GM12891 (cell line): ENCODE data around the gene MYO1F.
A peak's percentile ranks its signal among the peaks of the same experiment; 100 is the strongest.

ENCODE experiments used
- DNase-seq: peaks from one replicate; pipeline ENCODE4 v3.0.0; 2011; ENCODE audit warnings: low spot score; ENCODE audit not compliant: insufficient read length
- FAIRE-seq: peaks from 2 replicates; lab custom pipeline; 2011; peaks lifted over from hg19 to GRCh38; lab: Jason Lieb, UNC
- PAX5 ChIP-seq: IDR thresholded peaks from 2 replicates; pipeline ENCODE4 v1.6.1; 2011; ENCODE audit warnings: low read length, moderate library complexity, mild to moderate bottlenecking; ENCODE audit not compliant: insufficient read depth, severe bottlenecking
- POLR2A ChIP-seq: IDR thresholded peaks from 2 replicates; pipeline ENCODE4 v1.6.1; 2011; ENCODE audit warnings: low read depth, low read length, control low read depth
- POLR2AphosphoS5 ChIP-seq: IDR thresholded peaks from 2 replicates; pipeline ENCODE4 v1.6.1; 2011; ENCODE audit warnings: low read depth, low read length, control low read depth
- POU2F2 ChIP-seq: IDR thresholded peaks from 2 replicates; pipeline ENCODE4 v1.6.1; 2011; ENCODE audit warnings: low read depth, mild to moderate bottlenecking, control low read depth, low read length, moderate library complexity
- SPI1 ChIP-seq: IDR thresholded peaks from 2 replicates; pipeline ENCODE4 v1.6.1; 2011; ENCODE audit warnings: low read depth, low read length, control low read depth
- TAF1 ChIP-seq: IDR thresholded peaks from 2 replicates; pipeline ENCODE4 v1.6.1; 2011; ENCODE audit warnings: low read depth, low read length, control low read depth

Gene MYO1F

GRCh38 chr19:8539621-8540149 lies 37.6 kb downstream of the MYO1F start:
- FAIRE-seq: no peak
- DNase-seq: no peak
- no peak for TF ChIP-seq TAF1
- TF ChIP-seq POLR2A: no peak
- TF ChIP-seq POLR2AphosphoS5: no peak
- no peak for TF ChIP-seq SPI1
- TF ChIP-seq POU2F2: no peak
- TF ChIP-seq PAX5: no peak

DNA sequence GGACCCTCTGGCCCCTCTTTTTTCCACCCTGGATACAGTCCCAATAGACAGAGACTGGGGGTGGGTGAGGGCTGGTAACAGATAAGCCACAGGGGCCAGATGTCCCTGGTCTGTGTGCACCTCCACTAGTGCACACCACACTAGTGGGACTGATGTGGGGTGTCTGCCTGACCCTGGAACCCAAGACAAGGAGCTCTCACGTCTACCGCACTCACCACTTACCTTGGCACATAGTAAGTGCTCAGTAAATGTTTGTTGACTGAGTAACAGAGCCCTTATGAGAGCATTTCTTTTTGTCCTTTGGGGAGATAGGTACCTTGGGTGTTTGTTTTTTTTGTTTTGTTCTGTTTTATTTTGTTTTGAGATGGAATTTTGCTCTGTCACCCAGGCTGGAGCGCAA lies 40.1 kb downstream of the MYO1F start:
- FAIRE-seq (no peak), DNase-seq (no peak)
- TF ChIP-seq TAF1: no peak
- TF ChIP-seq PAX5: no peak
- no peak for TF ChIP-seq POLR2A
- TF ChIP-seq SPI1: no peak
- no peak for TF ChIP-seq POLR2AphosphoS5
- TF ChIP-seq POU2F2: no peak

DNA sequence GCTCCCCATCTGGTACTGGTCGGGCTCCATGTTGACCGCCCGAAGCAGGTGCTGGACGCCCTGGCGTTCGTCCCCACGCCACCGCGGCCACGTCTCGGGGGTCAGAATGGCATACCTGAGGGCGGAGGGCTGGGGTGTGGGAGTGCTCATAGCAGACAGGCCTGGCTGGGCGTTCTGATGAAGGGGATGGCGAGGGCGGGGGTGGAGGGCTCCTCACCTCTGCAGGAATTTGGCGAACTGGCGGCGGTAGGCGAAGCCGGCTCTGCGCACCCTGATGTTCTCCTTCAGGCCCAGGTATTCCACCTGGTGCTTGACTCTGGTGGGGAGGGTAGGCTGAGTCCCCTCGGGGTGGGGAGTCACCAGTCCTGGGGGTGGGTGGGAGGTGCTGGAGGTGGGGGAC lies 41.0 kb downstream of the MYO1F start:
- no peak for TF ChIP-seq POLR2A
- TF ChIP-seq POU2F2: no peak
- no peak for TF ChIP-seq POLR2AphosphoS5
- no peak for TF ChIP-seq PAX5
- TF ChIP-seq TAF1: no peak
- no peak for TF ChIP-seq SPI1
- DNase-seq: no peak
- no peak for FAIRE-seq

DNA sequence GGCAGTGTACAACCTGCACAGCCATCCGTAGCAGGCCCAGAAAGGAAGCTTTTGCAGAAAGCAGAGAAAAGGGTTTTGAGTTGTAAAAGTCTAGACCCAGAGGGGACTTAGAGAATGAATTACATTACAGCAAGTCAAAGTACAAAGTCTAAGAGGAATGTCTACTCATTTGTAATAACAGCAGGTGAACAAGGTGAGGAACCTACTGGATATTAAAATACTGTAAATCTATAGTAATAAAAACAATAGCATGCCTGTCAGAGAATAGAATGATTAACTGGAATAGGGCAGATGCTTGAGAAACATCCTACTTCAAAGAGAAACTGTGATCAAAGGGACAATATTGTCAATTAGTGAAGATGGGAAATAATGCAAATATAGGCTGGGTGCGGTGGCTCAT lies 45.0 kb downstream of the MYO1F start:
- no peak for TF ChIP-seq POLR2AphosphoS5
- no peak for TF ChIP-seq PAX5
- TF ChIP-seq POU2F2: no peak
- no peak for TF ChIP-seq POLR2A
- no peak for TF ChIP-seq TAF1
- TF ChIP-seq SPI1: no peak
- FAIRE-seq (no peak), DNase-seq (no peak)

- TF ChIP-seq POU2F2 (no peak), SPI1 (no peak)
- FAIRE-seq: no peak
- DNase-seq: no peak
Observed at GRCh38 chr19:8531470-8531869, 45.8 kb downstream of the MYO1F start.

- no peak for TF ChIP-seq SPI1
- no peak for TF ChIP-seq POU2F2
- TF ChIP-seq TAF1: no peak
- no peak for TF ChIP-seq PAX5
- no peak for TF ChIP-seq POLR2AphosphoS5
- no peak for TF ChIP-seq POLR2A
- no peak for FAIRE-seq
- no peak for DNase-seq
Observed at GRCh38 chr19:8530061-8530679, 47.1 kb downstream of the MYO1F start.

- FAIRE-seq (peak; percentile 33), DNase-seq (no peak)
- TF ChIP-seq POLR2AphosphoS5 (no peak), POLR2A (no peak), SPI1 (no peak), PAX5 (no peak), TAF1 (no peak), POU2F2 (no peak)
Observed at GRCh38 chr19:8529369-8530006, 47.8 kb downstream of the MYO1F start.

DNA sequence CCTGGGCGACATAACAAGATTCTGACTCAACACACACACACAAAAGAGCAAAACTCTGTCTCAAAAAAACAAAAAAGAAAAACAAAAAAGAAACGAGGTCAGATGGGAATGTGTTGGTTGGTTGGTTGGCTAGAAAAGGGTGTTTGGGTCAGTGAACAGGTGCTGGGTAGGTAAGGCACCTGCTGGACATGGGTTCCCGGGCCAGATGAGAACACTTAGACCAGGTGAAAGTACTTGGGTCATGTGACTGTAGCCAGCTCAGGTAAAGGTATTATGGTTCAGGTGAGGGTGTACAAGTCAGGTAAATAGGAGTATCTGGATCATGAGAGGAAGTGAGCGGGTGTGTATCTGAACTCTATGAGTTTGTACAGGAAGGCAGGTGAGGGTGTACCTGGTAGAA lies 48.7 kb downstream of the MYO1F start:
- no peak for DNase-seq
- no peak for FAIRE-seq

GRCh38 chr19:8526345-8527091 lies 50.7 kb downstream of the MYO1F start:
- TF ChIP-seq TAF1 (no peak), POU2F2 (no peak), POLR2AphosphoS5 (no peak), PAX5 (no peak)
- DNase-seq: no peak
- FAIRE-seq: no peak

More for the DNA sequence above, 48.7 kb downstream of the MYO1F start:
- TF ChIP-seq SPI1 (no peak), POLR2AphosphoS5 (no peak), TAF1 (no peak), PAX5 (no peak), POLR2A (no peak), POU2F2 (no peak)
